ENCODE data around the gene RPUSD3.

DNA sequence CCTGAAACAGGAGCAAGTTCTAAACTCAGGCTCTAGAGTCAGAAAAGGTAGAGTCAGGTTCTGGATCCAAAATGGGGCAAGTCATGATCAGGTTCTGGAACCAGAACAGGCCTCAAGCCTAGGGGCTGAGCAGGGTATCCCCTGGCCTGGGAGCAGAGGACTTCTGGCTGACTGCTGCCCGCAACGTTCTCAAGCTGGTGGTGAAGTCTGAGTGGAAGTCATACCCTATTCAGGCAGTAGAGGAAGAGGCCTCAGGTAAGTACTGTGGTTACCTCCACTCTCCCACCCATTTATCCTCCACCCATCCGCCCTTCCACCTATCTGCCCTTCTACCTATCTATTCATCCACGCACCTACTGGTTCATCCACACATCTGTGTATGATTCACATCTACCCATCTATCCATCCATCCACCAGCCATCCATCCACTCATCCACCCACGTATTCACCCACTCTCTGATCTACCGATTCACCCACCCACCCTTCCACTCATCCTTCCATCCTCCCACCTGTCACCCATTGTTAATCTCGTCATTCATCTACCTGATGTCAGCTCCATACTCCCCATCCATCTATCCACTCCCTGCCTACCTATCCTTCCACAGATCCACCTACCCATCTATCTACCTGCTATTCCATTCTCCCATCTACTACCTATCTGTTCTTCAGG lies 25.0 kb downstream of the RPUSD3 start:
- TF ChIP-seq, protein P1, sequence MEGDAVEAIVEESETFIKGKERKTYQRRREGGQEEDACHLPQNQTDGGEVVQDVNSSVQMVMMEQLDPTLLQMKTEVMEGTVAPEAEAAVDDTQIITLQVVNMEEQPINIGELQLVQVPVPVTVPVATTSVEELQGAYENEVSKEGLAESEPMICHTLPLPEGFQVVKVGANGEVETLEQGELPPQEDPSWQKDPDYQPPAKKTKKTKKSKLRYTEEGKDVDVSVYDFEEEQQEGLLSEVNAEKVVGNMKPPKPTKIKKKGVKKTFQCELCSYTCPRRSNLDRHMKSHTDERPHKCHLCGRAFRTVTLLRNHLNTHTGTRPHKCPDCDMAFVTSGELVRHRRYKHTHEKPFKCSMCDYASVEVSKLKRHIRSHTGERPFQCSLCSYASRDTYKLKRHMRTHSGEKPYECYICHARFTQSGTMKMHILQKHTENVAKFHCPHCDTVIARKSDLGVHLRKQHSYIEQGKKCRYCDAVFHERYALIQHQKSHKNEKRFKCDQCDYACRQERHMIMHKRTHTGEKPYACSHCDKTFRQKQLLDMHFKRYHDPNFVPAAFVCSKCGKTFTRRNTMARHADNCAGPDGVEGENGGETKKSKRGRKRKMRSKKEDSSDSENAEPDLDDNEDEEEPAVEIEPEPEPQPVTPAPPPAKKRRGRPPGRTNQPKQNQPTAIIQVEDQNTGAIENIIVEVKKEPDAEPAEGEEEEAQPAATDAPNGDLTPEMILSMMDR (conservative IDR thresholded peaks at IDR 0.05; ENCODE audit: low read depth, low read length), result no peak
- no peak for TF ChIP-seq EZH2 (IDR thresholded peaks at IDR 0.05; ENCODE audit: low read length, unreplicated experiment)
- TF ChIP-seq EZH2phosphoT487 (IDR thresholded peaks at IDR 0.05; ENCODE audit: borderline replicate concordance, low read length), result no peak

All from PC-3 (cell line).